Measurements from ENCODE around the gene CFAP69.
"Not testable (repeated sequence)": the region's sequence is repeated elsewhere in the genome, so short reads cannot be mapped to it uniquely, and the experiment has no call there.

The CFAP69 gene

GRCh38 chr7:90345016-90345415, 100.0 kb downstream of the CFAP69 start:
- DNase-seq (ENCODE audit: low read depth), result no peak

- DNase-seq (ENCODE audit: low read depth), result no peak
These were observed 100.8 kb downstream of the CFAP69 start for GRCh38 chr7:90345595-90346335.

DNA sequence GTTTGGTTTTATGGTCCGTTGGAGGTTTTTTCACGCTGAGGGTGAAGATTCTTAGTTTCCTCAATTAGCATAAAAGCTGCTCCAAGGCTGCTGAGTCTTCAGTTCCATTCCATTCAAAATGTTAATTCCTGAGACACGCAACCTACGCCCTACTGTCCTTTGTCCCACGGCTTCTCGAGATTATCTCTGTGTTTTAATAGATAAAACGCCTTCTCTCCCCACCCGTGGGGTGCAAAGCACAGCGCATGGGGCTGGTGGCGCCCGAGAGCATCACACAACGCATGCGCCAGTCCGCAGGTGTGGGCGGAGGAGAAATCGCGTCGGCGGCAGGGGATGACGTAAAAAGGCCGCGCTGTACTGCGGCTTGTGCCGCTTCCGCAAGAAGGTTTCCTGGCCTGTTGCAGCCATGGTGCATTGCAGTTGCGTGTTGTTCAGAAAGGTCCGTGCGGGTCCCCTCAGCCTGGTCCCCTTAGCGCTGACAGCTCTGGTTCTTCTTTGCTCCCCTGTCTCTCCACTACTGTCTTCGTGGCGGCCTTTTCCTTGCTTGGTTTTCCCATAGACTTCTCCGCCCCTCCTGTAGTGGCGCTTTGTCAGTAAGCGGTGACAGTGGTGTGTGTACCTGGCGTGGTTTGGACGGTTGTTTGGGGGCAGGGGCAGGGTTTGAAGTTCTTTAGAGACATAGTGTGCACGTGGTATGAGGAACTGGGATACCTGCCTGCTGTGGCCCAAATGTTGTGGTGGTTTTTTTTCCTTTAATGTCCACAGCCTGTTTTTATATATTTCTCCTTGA, 101.6 kb downstream of the CFAP69 start, which contains the start of gene GTPBP10:
Gene GTPBP10 (plus strand): TSS at position 381 of the 790 bp plus-strand sequence. CDS start 26 bp downstream, at position 407.
- peak; percentile 91 for DNase-seq (ENCODE audit: low read depth)

- DNase-seq (ENCODE audit: low read depth), result no peak
These were observed 102.8 kb downstream of the CFAP69 start for GRCh38 chr7:90347759-90348158.

- DNase-seq (ENCODE audit: low read depth), result no peak
These were observed 104.3 kb downstream of the CFAP69 start for GRCh38 chr7:90349305-90349704.

GRCh38 chr7:90350032-90350431, 105.1 kb downstream of the CFAP69 start:
- DNase-seq (ENCODE audit: low read depth), result not testable (repeated sequence)

GRCh38 chr7:90351987-90352386, 107.0 kb downstream of the CFAP69 start:
- no peak for DNase-seq (ENCODE audit: low read depth)

Data from T follicular helper cell (primary cell).